GM04503 (cell line): ENCODE measurements around the gene ZNF865.
A peak's percentile ranks its signal among the peaks of the same experiment; 100 is the strongest.

Experiments
- DNase-seq: peaks from one replicate; pipeline ENCODE4 v3.0.0-alpha.2; 2012; ENCODE audit warnings: low read depth

ZNF865 gene

GRCh38 chr19:55644842-55645511, 39.5 kb downstream of the ZNF865 start:
- no peak for DNase-seq

DNA sequence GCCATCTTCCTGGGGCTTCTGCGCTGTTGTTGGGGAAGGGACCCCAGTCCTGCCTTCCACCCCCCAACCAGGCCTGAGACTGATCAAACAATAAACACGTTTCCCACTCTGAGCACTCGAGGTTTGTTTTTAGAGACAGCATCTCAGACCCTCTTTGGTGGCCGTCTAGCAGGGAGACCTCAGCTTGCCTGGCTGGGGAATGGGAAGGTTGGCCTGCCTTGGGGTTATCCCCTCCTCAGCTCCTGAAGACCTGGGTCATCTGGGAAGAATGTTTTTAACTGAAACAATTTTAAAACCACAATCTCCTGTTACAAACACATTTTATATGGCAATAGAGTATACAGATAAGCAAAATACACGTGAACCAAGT, 40.0 kb downstream of the ZNF865 start:
- no peak for DNase-seq

- no peak for DNase-seq
Observed at GRCh38 chr19:55646889-55647731, 41.7 kb downstream of the ZNF865 start.

DNA sequence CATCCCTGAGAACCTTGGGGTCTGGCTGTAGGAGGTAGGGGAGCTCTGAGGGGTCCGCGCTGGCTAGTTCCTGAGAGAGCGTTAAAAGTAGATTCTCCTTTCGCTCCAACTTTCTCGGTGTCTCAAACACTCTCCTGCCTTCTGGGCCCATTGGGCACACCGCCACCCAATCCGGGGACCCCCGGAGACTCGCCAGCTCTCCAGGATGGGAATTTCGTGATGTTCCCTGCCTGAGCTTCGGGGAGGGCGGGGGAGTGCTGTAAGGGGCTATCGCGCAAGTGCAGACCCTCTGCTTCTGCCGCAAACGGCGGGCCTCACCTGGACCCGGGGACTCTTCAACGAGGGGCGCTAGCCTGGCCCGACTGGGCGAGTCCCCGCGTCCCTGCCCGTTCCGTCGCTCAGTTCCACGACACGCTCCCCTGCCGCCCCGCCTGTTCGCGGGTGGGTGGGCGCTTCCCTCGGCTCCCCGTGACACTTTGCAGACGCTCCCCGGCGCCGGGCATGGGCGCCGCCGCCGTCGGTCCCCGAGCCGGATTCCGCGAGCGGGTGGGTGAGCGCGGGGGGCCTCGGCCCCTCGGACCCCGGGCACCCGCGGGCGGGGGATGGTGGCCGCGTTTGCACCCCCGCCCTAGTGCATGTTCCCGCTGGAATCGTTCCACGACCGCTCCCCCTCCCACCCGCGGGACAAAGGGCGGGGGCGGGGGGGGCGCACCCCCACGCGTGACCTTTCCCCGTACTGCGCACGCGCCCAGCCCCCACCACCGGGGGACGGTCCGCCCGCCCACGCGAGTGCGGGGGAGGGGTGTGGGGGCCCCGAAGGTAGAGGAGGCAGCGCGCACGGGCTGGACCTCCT, 42.5 kb downstream of the ZNF865 start, which contains the start of gene CCDC106:
TSS of gene CCDC106 (plus strand) at position 481 of the 853 bp plus-strand sequence. CDS start 835 bp downstream, outside the sequence.
- DNase-seq = no peak

GRCh38 chr19:55648585-55649267, 43.3 kb downstream of the ZNF865 start:
- no peak for DNase-seq

DNA sequence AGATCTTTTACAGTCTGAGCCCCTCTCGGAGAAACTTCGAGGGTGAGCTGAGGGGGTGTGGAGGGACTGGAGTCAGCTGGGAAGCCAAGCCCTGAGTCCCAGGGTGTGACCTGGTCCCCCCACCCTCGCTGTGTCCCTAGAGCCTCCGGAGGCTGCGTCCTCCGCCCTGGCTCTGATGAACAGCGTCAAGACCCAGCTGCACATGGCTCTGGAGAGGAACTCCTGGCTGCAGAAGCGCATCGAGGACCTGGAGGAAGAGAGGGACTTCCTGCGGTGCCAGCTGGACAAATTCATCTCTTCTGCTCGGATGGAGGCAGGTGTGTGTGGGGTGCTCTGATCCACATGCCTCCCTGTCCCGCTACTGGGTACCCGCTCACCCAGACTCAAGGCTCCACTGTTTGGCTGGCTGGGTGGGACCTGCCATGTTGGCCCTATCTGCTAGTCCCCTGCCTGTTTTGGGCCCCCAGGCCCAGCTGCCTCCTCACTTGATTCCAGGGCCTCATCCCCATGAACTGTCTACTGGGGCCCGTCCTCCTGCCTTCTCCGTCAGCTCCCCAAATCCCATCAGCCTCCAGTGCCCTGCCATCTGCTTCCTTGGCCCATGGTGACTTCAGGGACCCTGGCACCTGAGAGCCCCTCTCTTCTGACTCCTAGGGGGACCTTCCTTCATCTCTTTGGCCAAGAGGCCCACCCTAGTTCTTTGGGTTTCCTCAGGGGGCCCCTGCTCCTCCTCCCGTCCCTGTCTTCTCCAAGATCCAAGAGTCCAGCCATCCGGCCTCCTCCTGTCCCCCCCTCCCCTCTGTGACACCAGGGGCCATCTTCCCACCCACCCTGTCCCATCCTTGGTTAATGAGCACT, 44.0 kb downstream of the ZNF865 start:
- no peak for DNase-seq

- DNase-seq = no peak
Observed at GRCh38 chr19:55650126-55650557, 44.7 kb downstream of the ZNF865 start.

GRCh38 chr19:55650602-55651230, 45.3 kb downstream of the ZNF865 start:
- DNase-seq = no peak

DNA sequence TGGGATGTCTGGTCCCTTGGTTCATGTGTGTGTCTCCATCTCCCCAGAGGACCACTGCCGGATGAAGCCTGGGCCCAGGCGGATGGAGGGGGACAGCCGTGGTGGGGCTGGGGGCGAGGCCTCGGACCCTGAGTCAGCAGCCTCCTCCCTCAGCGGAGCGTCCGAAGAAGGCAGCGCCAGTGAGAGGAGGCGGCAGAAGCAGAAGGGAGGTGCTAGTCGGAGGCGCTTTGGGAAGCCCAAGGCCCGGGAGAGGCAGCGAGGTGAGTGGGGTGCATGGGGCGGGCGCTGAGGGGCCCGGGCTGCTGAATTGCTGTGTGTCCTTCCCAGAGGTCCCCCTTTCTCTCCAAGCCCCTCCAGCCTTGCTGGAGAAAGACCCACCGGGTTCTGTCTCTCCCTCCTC, 45.8 kb downstream of the ZNF865 start:
- no peak for DNase-seq

DNA sequence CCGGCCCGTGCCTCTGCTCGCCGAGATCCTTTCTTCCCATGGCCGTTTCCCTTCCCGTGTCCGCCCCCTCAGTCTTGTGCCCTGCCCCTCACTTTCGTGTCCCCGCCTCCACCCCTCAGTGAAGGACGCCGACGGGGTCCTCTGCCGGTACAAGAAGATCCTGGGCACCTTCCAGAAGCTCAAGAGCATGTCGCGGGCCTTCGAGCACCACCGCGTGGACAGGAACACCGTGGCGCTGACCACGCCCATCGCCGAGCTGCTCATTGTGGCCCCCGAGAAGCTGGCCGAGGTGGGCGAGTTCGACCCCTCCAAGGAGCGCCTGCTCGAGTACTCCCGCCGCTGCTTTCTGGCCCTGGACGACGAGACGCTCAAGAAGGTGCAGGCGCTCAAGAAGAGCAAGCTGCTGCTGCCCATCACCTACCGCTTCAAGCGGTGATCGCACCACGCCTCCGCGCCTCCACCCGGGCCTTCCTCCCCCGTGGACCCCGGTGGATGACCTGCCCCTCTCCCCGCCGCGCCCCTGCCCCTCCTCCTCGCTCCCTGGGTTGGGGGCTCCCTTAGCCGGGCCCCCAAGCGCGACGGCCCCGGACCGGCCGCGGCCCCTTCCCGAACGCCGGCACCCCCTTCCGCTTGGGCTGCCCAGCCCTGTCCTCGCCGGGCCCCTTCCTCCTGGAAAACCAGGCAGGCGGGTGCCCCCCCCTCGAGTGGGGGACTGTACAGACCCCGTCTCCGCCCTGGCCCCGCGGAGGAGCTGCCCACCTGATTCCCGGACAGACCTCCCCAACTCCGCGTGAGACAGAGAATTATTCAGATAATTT, 47.1 kb downstream of the ZNF865 start:
- no peak for DNase-seq

- DNase-seq = peak; percentile 90
Observed at GRCh38 chr19:55653651-55654322, 48.3 kb downstream of the ZNF865 start.

DNA sequence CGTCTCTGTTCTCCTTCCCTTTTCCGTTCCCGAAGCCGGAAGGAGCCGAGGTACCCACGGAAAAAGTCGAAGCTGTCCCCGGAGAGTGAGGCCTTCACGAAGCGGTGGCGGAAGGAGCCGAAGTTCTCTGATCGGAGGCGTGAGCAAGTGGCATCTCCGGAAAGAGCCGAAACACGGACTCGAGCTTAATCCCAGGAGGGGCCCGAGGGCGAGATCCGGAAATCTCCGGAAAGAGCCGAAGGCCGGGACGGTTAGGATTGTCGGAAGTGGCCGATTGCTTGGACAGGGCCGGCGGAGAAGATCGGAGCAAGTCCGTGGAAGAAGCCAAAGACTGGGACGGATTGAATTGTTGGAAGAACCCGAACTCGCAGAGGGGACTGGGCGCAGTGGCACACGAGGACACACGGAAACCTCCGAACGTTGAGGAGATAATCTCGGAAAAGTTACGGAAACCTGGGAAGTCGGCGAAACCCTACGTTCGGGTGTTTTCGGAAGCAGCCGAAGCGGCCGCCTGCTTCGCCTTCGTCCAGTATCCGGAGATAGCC, 48.9 kb downstream of the ZNF865 start:
- DNase-seq = peak; percentile 92

DNA sequence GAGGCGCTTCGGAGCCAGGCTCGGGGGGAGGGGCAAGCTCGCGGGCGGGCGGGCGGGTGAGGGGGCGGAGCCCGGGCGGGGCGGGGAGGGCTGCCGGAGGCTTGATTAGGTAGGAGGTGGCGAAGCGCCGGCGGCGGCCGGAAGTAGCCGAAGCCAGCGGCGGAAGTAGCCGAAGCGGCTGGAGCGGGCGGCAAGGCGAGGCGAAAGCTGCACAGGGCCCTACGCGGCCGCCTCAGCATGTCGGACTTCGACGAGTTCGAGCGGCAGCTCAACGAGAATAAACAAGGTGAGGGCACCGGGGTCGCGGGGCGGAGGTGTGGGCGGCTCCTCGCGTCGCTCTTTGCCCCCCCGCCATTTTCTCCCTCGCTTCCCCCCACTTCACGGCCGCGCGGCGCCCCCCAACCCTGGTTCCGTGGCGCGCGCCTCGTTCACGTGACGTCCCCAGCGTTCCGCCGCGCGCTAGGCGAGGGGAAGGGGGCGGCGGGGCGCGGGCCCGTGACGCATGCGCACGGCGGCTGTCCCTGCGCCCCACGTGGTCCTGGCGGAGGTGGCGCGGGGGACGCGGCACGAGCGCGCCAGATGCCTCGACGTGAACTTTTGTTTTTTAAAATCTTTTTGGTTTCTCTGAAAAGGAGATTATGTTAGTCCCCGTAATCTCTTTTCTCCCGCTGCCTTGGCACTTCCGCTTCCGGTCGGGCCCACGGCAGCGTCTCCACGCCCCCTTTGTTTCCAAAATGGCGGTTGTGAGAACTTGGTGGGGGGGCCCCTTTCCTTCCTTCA, 49.6 kb downstream of the ZNF865 start, which contains the start of gene U2AF2:
TSS of gene U2AF2 (plus strand) at position 168 of the 780 bp plus-strand sequence. CDS start at position 238, 70 bp downstream.
- no peak for DNase-seq

DNA sequence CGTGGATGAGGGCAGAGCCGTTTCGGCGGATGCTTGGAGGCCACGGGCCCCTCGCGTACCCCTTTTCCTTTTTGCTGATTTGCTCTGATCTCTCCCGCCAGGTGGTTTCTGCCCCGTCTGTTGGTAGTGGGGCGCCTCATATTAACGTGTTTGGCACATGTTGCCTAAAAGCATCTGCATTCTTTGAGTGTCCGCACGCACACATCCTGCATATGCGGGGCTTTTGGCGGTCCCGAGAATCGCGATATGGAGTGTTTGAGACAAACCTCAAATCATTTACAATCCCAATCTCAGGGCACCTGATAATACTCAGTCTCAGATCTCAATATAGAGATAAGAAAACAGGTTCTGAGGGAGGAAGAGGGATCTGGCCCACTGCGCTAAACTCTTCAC, 50.2 kb downstream of the ZNF865 start:
- DNase-seq = no peak

- DNase-seq = no peak
Observed at GRCh38 chr19:55656552-55656951, 51.1 kb downstream of the ZNF865 start.

GRCh38 chr19:55656988-55657747, 51.7 kb downstream of the ZNF865 start:
- DNase-seq = no peak
